ENCODE measurements around the gene ERICH6. TPM values are rescaled to one million over a fixed set of nuclear protein-coding genes. Genes with fewer than 3 reads are reported as not detected.

The ERICH6 gene
- total and polyA plus RNA-seq, 2 experiments from 2014 or later, result 0.32 TPM; not detected in 1

GRCh38 chr3:150741497-150742140 is 37.9 kb upstream of the ERICH6 start:
- TF ChIP-seq REST (IDR thresholded peaks at IDR 0.05; ENCODE audit: unreplicated experiment) (no peak), ZNF462 (CRISPR knock-in tag; IDR thresholded peaks at IDR 0.05) (no peak), EZH2phosphoT487 (IDR thresholded peaks at IDR 0.05; ENCODE audit: unreplicated experiment) (no peak), STAT1 (IDR thresholded peaks at IDR 0.05; ENCODE audit: unreplicated experiment) (no peak), JUNB (IDR thresholded peaks at IDR 0.05; ENCODE audit: unreplicated experiment) (no peak), ZNF114 (CRISPR knock-in tag; IDR thresholded peaks at IDR 0.05) (no peak), ZNF331 (CRISPR knock-in tag; IDR thresholded peaks at IDR 0.05; ENCODE audit: low read depth) (no peak), EZH2 (IDR thresholded peaks at IDR 0.05; ENCODE audit: low read depth, unreplicated experiment) (no peak), CTCF (conservative IDR thresholded peaks at IDR 0.05; ENCODE audit: low read depth in 2 of 2) (no peak), NANOG (IDR thresholded peaks at IDR 0.05; ENCODE audit: borderline replicate concordance) (no peak), ETS1 (IDR thresholded peaks at IDR 0.05) (no peak), CREB1 (CRISPR knock-in tag; IDR thresholded peaks at IDR 0.05; ENCODE audit: low read depth) (no peak), POLR2AphosphoS5 (IDR thresholded peaks at IDR 0.05; ENCODE audit: low read depth) (no peak)
- H4K20me1 ChIP-seq (replicated peaks; ENCODE audit: insufficient read depth), result no peaks in the 10 kb centered on the region

More at GRCh38 chr3:150741497-150742140, 37.9 kb upstream of the ERICH6 start:
- DNase-seq (ENCODE audit: low spot score), result no peak
- Mint-ChIP-seq H3K9me3 (no peaks in the 10 kb centered on the region), H3K27me3 (ENCODE audit: insufficient read depth, low read depth, poor library complexity) (no peaks in the 10 kb centered on the region), H3K36me3 (ENCODE audit: low read depth) (no peaks in the 10 kb centered on the region), H3K4me1 (peaks cover 10% of the 10 kb centered on the region; the same call in 2 of the 3 replicates), H3K4me3 (no peak overlapping the region), H3K27ac (no peak overlapping the region)
- H3K4me1 ChIP-seq (ENCODE audit: insufficient read depth), result peaks cover 3% of the 10 kb centered on the region; the same call in 1 of the 2 replicates
- no peaks in the 10 kb centered on the region; the same call in 1 of the 2 replicates for H3K79me2 ChIP-seq (replicated peaks; ENCODE audit: insufficient read depth)
- no peak overlapping the region for H3K27ac ChIP-seq (ENCODE audit: low read depth)
- ATAC-seq, result no peak
- H3K9me2 ChIP-seq (ENCODE audit: insufficient read depth), result no peaks in the 10 kb centered on the region
- no peak overlapping the region for H3K4me2 ChIP-seq
- H3K4me3 ChIP-seq, result no peak overlapping the region
- H2AFZ ChIP-seq, result no peak overlapping the region
- no peaks in the 10 kb centered on the region for H3F3A ChIP-seq (replicated peaks; ENCODE audit: low read depth)
- H3K27me3 ChIP-seq (ENCODE audit: insufficient read depth), result no peaks in the 10 kb centered on the region
- H3K36me3 ChIP-seq (ENCODE audit: insufficient read depth), result no peaks in the 10 kb centered on the region
